GM21825 (cell line): ENCODE data around the gene LSM11.
"Not testable (repeated sequence)": the region's sequence is repeated elsewhere in the genome, so short reads cannot be mapped to it uniquely, and the experiment has no call there.

ENCODE experiments used
- ATAC-seq: cut with Tn5 transposase; IDR thresholded peaks from one replicate; pipeline ENCODE4 v1.9.1; 2021; ENCODE audit warnings: mild to moderate bottlenecking, moderate library complexity; ENCODE audit not compliant: unreplicated experiment

The LSM11 gene

GRCh38 chr5:157743163-157744050 is at the start of gene LSM11:
TSS of gene LSM11 (plus strand) at chr5:157743712. CDS start at chr5:157743751, 39 bp downstream.
- ATAC-seq: peak; percentile 92

GRCh38 chr5:157693816-157694215 is 49.7 kb upstream of the LSM11 start:
- ATAC-seq: not testable (repeated sequence)

GRCh38 chr5:157696154-157696553 is 47.4 kb upstream of the LSM11 start:
- not testable (repeated sequence) for ATAC-seq

GRCh38 chr5:157698674-157699073 is 44.8 kb upstream of the LSM11 start:
- ATAC-seq: not testable (repeated sequence)

GRCh38 chr5:157703736-157704135 is 39.8 kb upstream of the LSM11 start:
- ATAC-seq: no peak

GRCh38 chr5:157708866-157709265 is 34.6 kb upstream of the LSM11 start:
- no peak for ATAC-seq

GRCh38 chr5:157709346-157709745 is 34.2 kb upstream of the LSM11 start:
- no peak for ATAC-seq

- ATAC-seq: no peak
Measured at GRCh38 chr5:157710431-157710830, 33.1 kb upstream of the LSM11 start.

- no peak for ATAC-seq
Measured at GRCh38 chr5:157710882-157711281, 32.6 kb upstream of the LSM11 start.

- ATAC-seq: no peak
Measured at GRCh38 chr5:157713830-157714595, 29.5 kb upstream of the LSM11 start.

GRCh38 chr5:157714596-157714864 is 29.0 kb upstream of the LSM11 start:
- no peak for ATAC-seq

GRCh38 chr5:157718519-157718918 is 25.0 kb upstream of the LSM11 start:
- ATAC-seq: no peak

- ATAC-seq: no peak
Measured at GRCh38 chr5:157719245-157719644, 24.3 kb upstream of the LSM11 start.

- ATAC-seq: no peak
Measured at GRCh38 chr5:157721159-157721558, 22.4 kb upstream of the LSM11 start.

- ATAC-seq: not testable (repeated sequence)
Measured at GRCh38 chr5:157722895-157723294, 20.6 kb upstream of the LSM11 start.

GRCh38 chr5:157726607-157727006 is 16.9 kb upstream of the LSM11 start:
- not testable (repeated sequence) for ATAC-seq

GRCh38 chr5:157727858-157728257 is 15.7 kb upstream of the LSM11 start:
- ATAC-seq: not testable (repeated sequence)

- ATAC-seq: peak; percentile 72
Measured at GRCh38 chr5:157729858-157730257, 13.7 kb upstream of the LSM11 start.

GRCh38 chr5:157730900-157731271 is 12.6 kb upstream of the LSM11 start:
- ATAC-seq: no peak

- peak; percentile 93 for ATAC-seq
Measured at GRCh38 chr5:157731272-157732129, 12.0 kb upstream of the LSM11 start, which contains the start of gene THG1L. TSS of gene THG1L (plus strand) at chr5:157731420. CDS start at chr5:157731441, 21 bp downstream.

- no peak for ATAC-seq
Measured at GRCh38 chr5:157732130-157732514, 11.4 kb upstream of the LSM11 start.
